PC-3 (cell line): Measurements from ENCODE around the gene EARS2. TPM values are rescaled to one million over a fixed set of nuclear protein-coding genes. Genes with fewer than 3 reads are reported as not detected.

ENCODE experiments used
- ATAC-seq: fragments of 200-7000 bp; cut with Tn5 transposase; 2 replicates; pipeline ENCODE4 v1.9.1; 2020; ENCODE audit warnings: mild to moderate bottlenecking, moderate library complexity
- BruUV-seq: library from RNA; stranded (reverse); fragments of 400-500 nt; replicated peaks from 2 replicates; lab custom pipeline; 2021; lab: Mats Ljungman, UMichigan
- CTCF ChIA-PET: fragments of 300-600 bp; sonication (Branson Sonifier 250); formaldehyde crosslinking; loops from one replicate; lab custom pipeline; 2022; ENCODE audit warnings: antibody characterized with exemption; lab: Charles Lee
- POLR2A ChIA-PET: fragments of 300-600 bp; sonication (Branson Sonifier 250); formaldehyde crosslinking; loops from one replicate; lab custom pipeline; 2022; ENCODE audit warnings: antibody characterized with exemption; ENCODE audit not compliant: unreplicated experiment; lab: Charles Lee
- DNase-seq: peaks from one replicate; pipeline ENCODE4 v3.0.0-alpha.2; 2015
- H2AFZ ChIP-seq: fragments of 300-600 bp; sonication (generic); 2 replicates; pipeline ENCODE4 v1.6.0; 2016; ENCODE audit warnings: antibody characterized with exemption, low read length
- H3F3A ChIP-seq: fragments of 300-600 bp; sonication (generic); one replicate; pipeline ENCODE4 v1.6.0; 2017; ENCODE audit warnings: antibody characterized with exemption, low read length, control low read depth, mild to moderate bottlenecking; ENCODE audit not compliant: unreplicated experiment
- H3K27ac ChIP-seq: fragments of 300-600 bp; sonication (generic); 2 replicates; pipeline ENCODE4 v1.5.1; 2016; ENCODE audit warnings: mild to moderate bottlenecking, low read length
- H3K27me3 ChIP-seq: fragments of 300-600 bp; sonication (generic); 2 replicates; pipeline ENCODE4 v1.6.1; 2016; ENCODE audit warnings: low read length, mixed read lengths
- H3K36me3 ChIP-seq: fragments of 300-600 bp; sonication (generic); 2 replicates; pipeline ENCODE4 v1.6.1; 2016; ENCODE audit warnings: low read depth, mixed run types, low read length, mixed read lengths
- H3K4me1 ChIP-seq: fragments of 300-600 bp; sonication (generic); 2 replicates; pipeline ENCODE4 v1.5.1; 2016; ENCODE audit warnings: low read length; ENCODE audit not compliant: insufficient read depth
- H3K4me2 ChIP-seq: fragments of 300-600 bp; sonication (generic); 2 replicates; pipeline ENCODE4 v1.6.0; 2016; ENCODE audit warnings: low read length
- H3K4me3 ChIP-seq: fragments of 300-600 bp; sonication (generic); 2 replicates; pipeline ENCODE4 v1.5.1; 2016; ENCODE audit warnings: mild to moderate bottlenecking, low read length, mixed read lengths
- H3K79me2 ChIP-seq: fragments of 300-600 bp; sonication (generic); 2 replicates; pipeline ENCODE4 v1.6.1; 2017; ENCODE audit warnings: low read length, mixed read lengths
- H3K9ac ChIP-seq: fragments of 300-600 bp; sonication (generic); 2 replicates; pipeline ENCODE4 v1.6.0; 2016; ENCODE audit warnings: mild to moderate bottlenecking, low read length
- H3K9me2 ChIP-seq: fragments of 300-600 bp; sonication (generic); replicated peaks from 2 replicates; pipeline ENCODE4 v1.6.1; 2016; ENCODE audit warnings: mixed run types, low read length, mixed read lengths
- H3K9me3 ChIP-seq: fragments of 300-600 bp; sonication (generic); 2 replicates; pipeline ENCODE4 v1.6.1; 2016; ENCODE audit warnings: low read length, mixed read lengths
- H4K20me1 ChIP-seq: fragments of 300-600 bp; sonication (generic); 2 replicates; pipeline ENCODE4 v1.6.1; 2016; ENCODE audit warnings: low read length, mixed read lengths
- EZH2 ChIP-seq: fragments of 300-600 bp; sonication (generic); IDR thresholded peaks from one replicate; pipeline ENCODE4 v1.6.1; 2017; ENCODE audit warnings: antibody characterized with exemption, mild to moderate bottlenecking, low read length; ENCODE audit not compliant: unreplicated experiment
- EZH2phosphoT487 ChIP-seq: fragments of 300-600 bp; sonication (generic); IDR thresholded peaks from 2 replicates; pipeline ENCODE4 v1.6.1; 2018; ENCODE audit warnings: mild to moderate bottlenecking, antibody characterized with exemption, low read length, borderline replicate concordance
- intact Hi-C: fragments of 100-400 bp; cut with micrococcal nuclease; formaldehyde crosslinking; loops from 2 replicates; pipeline ENCODE4 v1.9.0; 2023
- total RNA-seq: library from RNA; depleted of rRNA; stranded (reverse); fragments of >200 nt; gene quantifications from 2 replicates; pipeline ENCODE4 v1.2.3, GENCODE V29; 2014
- TF ChIP-seq, protein P1 (sequence below): fragments of 300-600 bp; sonication (generic); conservative IDR thresholded peaks from 2 replicates; pipeline ENCODE4 v1.5.1; 2017; ENCODE audit warnings: antibody characterized with exemption, low read depth, mild to moderate bottlenecking, low read length

EARS2 gene
- total RNA-seq, 1 experiment from 2014 or later = 23.7 TPM

DNA sequence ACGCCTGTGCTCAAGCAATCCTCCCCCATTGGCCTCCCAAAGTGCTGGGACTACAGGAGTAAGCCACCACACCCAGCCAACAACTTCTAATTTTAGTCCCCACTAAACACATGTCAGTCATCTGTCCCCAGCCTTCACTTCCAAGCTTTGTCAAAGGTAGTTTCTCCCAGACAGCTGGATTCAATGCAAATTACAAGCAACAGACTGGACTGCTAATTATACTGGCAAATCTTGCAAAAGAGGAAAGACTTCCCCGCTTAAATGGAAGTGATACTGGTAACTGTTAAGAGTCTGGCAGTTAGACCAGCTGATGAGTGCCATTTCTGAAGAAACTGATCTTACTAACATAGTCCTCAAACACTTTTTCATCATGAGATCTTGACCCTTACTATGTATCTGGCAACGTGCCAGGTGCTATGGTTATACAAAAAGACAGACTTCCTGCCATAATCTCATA, 38.7 kb downstream of the EARS2 start:
- ATAC-seq (peak; percentile 64), DNase-seq (peak; percentile 40)
- BruUV-seq = no TSS peak
- H4K20me1 ChIP-seq = no peaks in the 10 kb centered on the region
- POLR2A ChIA-PET = no interaction called here
- no peaks in the 10 kb centered on the region for H3K9me2 ChIP-seq
- TF ChIP-seq EZH2phosphoT487 (no peak), EZH2 (no peak)
- TF ChIP-seq, protein P1, sequence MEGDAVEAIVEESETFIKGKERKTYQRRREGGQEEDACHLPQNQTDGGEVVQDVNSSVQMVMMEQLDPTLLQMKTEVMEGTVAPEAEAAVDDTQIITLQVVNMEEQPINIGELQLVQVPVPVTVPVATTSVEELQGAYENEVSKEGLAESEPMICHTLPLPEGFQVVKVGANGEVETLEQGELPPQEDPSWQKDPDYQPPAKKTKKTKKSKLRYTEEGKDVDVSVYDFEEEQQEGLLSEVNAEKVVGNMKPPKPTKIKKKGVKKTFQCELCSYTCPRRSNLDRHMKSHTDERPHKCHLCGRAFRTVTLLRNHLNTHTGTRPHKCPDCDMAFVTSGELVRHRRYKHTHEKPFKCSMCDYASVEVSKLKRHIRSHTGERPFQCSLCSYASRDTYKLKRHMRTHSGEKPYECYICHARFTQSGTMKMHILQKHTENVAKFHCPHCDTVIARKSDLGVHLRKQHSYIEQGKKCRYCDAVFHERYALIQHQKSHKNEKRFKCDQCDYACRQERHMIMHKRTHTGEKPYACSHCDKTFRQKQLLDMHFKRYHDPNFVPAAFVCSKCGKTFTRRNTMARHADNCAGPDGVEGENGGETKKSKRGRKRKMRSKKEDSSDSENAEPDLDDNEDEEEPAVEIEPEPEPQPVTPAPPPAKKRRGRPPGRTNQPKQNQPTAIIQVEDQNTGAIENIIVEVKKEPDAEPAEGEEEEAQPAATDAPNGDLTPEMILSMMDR = no peak
- no peaks in the 10 kb centered on the region for H3K27me3 ChIP-seq
- peaks cover 8% of the 10 kb centered on the region for H3K4me1 ChIP-seq
- no peaks in the 10 kb centered on the region for H3K9me3 ChIP-seq
- no peak overlapping the region for H3K4me2 ChIP-seq
- no peak overlapping the region for H3K4me3 ChIP-seq
- H3K27ac ChIP-seq = no peak overlapping the region
- no peaks in the 10 kb centered on the region for H3F3A ChIP-seq
- no peak overlapping the region for H3K9ac ChIP-seq
- H3K79me2 ChIP-seq = no peaks in the 10 kb centered on the region
- CTCF ChIA-PET = no interaction called here
- no peak overlapping the region for H2AFZ ChIP-seq
- intact Hi-C loops = no loop called here
- peaks cover 2% of the 10 kb centered on the region; the same call in 1 of the 2 replicates for H3K36me3 ChIP-seq

- TF ChIP-seq, protein P1 = no peak
- TF ChIP-seq EZH2 (no peak), EZH2phosphoT487 (no peak)
- no peak overlapping the region for H3K4me3 ChIP-seq
- H4K20me1 ChIP-seq = no peaks in the 10 kb centered on the region
- ChIA-PET CTCF (no interaction called here), POLR2A (no interaction called here)
- H3K4me2 ChIP-seq = no peak overlapping the region
- no peak for DNase-seq
- no peaks in the 10 kb centered on the region for H3K36me3 ChIP-seq
- H3K9me3 ChIP-seq = no peaks in the 10 kb centered on the region
- no peak overlapping the region for H3K9ac ChIP-seq
- no peak for ATAC-seq
- H3K79me2 ChIP-seq = no peaks in the 10 kb centered on the region
- no peaks in the 10 kb centered on the region for H3F3A ChIP-seq
- H3K4me1 ChIP-seq = peaks cover 8% of the 10 kb centered on the region
- no peak overlapping the region for H2AFZ ChIP-seq
- no TSS peak for BruUV-seq
- intact Hi-C loops = no loop called here
- H3K27me3 ChIP-seq = no peaks in the 10 kb centered on the region
- H3K9me2 ChIP-seq = no peaks in the 10 kb centered on the region
- H3K27ac ChIP-seq = no peak overlapping the region
Observed at GRCh38 chr16:23516366-23517137, 40.6 kb downstream of the EARS2 start.

DNA sequence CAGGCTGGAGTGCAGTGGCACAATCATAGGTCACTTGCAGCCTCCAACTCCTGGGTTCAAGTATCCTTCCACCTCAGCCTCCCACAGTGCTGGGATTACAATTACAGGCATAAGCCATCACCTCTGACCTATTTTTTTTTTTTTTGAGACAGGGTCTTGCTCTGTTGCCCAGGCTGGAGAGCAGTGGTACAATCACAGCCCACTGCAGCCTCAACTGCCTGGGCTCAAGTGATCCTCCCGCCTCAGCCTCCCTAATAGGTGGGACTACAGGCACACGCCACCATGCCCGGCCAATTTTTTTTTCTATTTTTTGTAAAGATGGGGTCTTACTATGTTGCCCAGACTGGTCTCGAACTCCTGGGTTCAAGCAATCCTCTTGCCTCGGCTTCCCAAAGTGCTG, 41.3 kb downstream of the EARS2 start:
- CTCF ChIA-PET = no interaction called here
- Histone ChIP-seq H3K27me3 (no peaks in the 10 kb centered on the region), H3K27ac (no peak overlapping the region), H3K4me2 (no peak overlapping the region), H3K9me2 (no peaks in the 10 kb centered on the region), H3K4me3 (no peak overlapping the region), H3K4me1 (peaks cover 8% of the 10 kb centered on the region), H3K9me3 (no peaks in the 10 kb centered on the region), H3F3A (no peaks in the 10 kb centered on the region), H3K9ac (no peak overlapping the region), H3K79me2 (no peaks in the 10 kb centered on the region), H4K20me1 (no peaks in the 10 kb centered on the region), H3K36me3 (no peaks in the 10 kb centered on the region), H2AFZ (no peak overlapping the region)
- intact Hi-C loops = no loop called here
- no TSS peak for BruUV-seq
- no peak for ATAC-seq
- TF ChIP-seq, protein P1 = no peak
- no peak for TF ChIP-seq EZH2
- no peak for TF ChIP-seq EZH2phosphoT487
- DNase-seq = no peak
- POLR2A ChIA-PET = no interaction called here
